ENCODE measurements around the gene CACNA1C.

The CACNA1C gene

GRCh38 chr12:2052826-2053678 lies at the start of gene CACNA1C:
CACNA1C (plus strand) TSS chr12:2052987; CDS start chr12:2053563, 576 bp downstream.
- DNase-seq = peak; percentile 62

GRCh38 chr12:2003676-2004112 lies 49.1 kb upstream of the CACNA1C start:
- no peak for DNase-seq

DNA sequence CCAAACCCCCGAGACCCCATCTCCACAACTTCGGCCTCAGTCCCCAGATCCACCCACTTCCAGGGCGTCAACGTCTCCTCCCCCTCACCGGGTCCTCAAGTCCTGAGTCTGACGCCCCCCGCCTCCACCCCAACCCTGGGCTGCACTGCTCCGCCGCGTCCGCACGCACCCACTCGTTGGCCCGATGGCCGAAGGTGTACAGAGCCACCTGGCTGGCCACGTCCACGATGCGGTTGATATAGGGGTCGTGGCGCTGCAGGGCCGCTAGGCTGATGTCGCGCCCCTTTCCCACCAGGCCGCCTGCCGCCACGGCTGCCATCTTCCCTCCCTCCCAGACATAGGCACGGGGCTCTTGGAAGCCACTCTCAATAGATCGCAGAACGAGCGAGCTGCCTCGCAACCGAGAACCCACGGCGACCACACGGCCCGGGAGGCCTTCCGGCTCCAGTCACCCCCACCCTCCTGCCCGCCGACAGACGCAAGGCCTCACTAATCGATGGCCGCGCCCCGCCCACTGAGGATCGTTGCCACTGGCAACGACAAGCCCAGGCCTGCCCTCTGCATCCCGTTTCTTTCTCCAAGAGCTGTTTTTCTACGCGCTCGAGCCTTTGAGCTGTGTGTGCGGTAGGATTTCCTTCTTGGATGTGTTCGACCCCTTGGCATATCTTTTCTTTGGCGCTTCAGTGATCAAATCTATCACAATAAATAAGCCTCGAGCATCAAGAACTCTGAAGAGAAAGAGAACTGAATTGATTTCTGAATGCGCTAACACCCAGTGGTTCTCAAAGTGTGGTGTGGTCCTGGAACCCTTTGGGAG lies 48.5 kb upstream of the CACNA1C start, which contains the start of gene DCP1B:
Gene DCP1B, minus strand, starts transcription at position 345 of the 817 bp plus-strand sequence. Its CDS starts 26 bp downstream, at position 319.
- peak; percentile 97 for DNase-seq

GRCh38 chr12:2008677-2009076 lies 44.1 kb upstream of the CACNA1C start:
- DNase-seq = no peak

DNA sequence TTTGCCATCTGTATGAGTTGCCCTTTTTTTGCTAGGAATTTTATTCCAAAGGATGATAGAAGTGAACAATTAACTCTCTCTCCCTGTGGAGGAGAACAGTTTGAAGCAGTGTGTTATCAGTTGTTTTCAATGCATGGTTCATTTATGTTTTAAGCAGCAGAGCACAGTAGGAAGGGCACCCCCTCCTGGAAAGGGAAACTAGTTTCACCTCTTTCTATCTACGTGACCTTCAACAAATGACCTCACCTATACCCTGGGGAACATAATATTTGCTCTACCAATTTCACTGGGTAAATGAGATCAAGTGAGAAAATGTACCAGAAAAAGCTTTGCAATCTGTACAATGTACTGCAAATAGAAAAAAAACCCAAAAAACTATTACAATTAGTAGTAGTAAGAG lies 43.2 kb upstream of the CACNA1C start:
- peak; percentile 12 for DNase-seq

- DNase-seq = peak; percentile 72
Measured at GRCh38 chr12:2011643-2012607, 40.9 kb upstream of the CACNA1C start.

DNA sequence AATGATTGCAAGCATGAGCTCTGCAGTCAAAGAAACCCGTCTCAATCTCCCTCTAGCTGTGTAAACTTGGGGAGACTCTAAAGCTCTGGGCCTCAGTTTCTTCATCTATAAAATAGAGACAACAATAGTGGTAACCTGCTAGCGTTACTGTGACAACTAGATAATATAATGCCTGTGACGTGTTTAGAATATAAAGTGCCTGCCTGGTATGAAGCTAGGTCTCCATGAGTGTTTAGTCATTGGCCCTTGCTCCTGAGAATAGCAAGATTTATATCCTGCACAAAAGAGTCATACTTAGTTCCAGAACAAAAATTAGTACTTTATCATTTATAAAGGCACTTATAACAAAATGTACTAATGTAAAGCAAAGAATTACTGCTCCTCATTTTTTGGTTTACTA lies 39.7 kb upstream of the CACNA1C start:
- no peak for DNase-seq

DNA sequence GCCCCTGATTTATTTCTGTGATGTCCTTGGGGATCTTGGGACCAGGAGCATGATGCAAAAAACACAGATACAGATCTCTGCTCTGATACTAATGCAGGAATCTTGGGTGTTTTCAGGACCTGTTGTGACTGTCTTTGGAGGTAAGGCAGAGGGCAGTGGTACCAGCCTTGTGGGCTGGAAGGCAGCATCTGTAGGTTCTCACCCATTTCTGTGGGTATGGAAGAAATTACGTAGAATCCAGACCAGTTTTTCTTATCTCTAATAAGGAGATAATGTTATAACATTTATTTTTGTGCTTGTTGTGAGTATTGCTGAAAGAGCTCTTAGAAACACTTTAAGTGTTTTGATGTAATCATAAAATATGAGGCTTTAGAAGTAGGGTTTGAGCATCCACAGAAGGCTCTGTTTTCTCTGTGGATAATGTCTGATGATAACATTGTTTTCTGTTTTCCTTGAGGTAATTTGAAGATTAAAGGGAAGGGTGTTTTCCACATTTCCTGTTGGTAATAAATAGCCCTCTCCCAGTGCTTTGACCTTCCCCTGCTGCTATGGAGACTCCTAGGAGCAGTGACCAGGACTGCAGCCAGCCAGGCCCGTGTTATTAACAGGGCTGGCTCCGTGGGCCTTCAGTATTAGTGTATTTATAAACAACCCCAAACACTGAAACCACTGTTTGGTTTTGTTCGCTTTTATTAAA lies 39.1 kb upstream of the CACNA1C start:
- peak; percentile 21 for DNase-seq

GRCh38 chr12:2014231-2014630 lies 38.6 kb upstream of the CACNA1C start:
- DNase-seq = no peak

DNA sequence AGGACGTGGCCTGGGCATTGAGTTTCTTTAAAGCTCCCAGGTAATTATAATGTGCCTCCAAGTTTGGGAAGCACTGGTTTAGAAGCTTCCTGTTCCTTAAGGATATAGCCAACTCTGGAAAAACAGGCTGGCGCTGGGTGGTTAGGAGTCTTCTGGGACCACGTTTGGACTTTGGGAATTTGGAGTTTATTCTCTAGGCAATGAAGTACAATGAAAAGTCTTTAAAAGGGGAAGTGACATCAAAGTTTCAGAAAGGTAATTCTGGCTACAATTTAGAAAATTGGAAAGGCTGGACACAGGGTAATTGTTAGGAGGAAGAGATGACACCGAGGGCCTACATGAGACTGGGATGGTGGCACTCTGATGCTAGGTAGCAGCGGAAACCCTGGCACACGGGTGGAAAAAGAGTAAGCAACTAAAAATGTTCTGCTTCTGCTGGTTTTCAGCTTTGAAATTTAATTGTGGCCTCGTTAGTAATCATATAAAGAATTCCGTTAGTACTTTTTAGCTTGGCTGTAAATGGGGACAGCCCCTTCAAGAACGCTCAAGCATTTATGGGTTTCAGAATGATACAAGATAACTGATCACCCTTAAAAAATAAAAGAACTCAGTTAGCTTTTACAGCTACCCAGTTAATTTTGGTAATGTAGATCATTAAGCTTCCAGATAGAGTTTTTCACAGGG lies 35.8 kb upstream of the CACNA1C start:
- no peak for DNase-seq

DNA sequence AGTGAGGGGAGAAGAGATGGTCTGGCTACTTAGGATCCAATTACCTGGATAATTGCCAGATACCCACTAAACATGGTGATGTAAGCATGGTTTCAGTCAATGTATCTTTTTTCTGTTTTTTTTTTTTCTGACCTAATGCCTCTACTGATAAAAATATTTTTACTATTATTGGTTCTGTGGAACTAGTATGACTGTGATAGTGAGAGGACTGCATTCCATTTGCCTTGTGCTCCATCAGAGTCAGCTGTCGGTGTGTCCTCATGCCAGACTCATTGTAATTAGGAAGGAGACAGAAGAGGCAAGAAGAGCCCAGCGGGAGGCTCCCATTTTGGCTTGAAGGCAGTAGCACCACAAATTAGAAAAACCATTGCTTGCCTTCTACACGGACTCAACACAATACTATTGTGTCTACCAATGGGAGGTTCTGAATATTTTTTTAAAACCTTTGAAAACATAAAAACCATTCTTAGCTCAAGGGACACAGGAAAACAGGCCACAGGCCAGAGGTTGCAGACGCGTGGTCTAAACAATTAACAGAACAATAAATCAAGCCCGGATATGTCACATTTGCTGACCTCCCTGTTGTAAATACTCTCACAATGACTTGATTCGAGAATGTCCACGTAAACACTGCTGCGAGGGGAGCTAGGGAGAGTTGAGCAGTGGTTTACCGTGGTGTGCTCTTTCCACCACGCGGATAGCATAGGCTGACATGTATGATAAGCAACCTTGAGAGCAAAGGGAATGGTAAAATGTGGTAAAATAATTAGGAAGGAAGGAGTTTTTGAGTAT lies 35.0 kb upstream of the CACNA1C start:
- DNase-seq = no peak

- no peak for DNase-seq
Measured at GRCh38 chr12:2018391-2018790, 34.4 kb upstream of the CACNA1C start.

DNA sequence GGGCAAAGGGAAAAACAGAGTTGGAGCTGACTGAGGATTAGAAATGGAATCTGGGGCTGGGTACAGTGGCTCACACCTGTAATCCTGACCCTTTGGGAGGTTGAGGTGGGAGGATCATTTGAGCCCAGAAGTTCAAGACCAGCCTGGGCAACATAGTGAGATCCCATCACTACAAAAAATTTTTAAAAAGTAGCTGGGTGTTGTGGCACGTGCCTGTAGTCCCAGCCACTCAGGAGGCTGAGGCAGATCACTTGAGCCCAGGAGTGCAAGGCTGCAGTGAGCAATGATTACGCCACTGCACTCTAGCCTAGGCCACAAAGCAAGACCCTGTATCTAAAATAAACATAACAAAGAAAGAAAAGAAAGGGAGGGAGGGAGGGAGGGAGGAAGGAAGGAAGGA lies 33.7 kb upstream of the CACNA1C start:
- no peak for DNase-seq

DNA sequence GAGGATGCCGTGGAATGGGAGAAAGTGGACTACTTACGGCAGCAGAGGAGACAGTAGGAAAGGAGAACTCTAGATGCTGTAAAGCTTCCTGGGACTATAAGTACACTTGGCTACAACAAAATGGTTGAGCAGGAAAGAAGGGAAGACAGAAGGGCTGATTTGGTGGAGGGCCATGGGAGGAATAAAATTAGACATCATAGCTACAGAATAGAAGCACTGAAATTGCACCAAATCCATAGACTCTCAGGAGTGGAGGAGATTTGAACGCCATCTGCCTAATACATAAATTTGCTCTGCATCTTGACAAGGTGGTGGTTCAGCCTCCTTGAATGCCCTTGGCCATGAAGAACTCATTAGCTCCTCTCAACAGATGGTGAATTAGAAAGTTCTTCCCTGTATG lies 32.3 kb upstream of the CACNA1C start:
- no peak for DNase-seq

DNA sequence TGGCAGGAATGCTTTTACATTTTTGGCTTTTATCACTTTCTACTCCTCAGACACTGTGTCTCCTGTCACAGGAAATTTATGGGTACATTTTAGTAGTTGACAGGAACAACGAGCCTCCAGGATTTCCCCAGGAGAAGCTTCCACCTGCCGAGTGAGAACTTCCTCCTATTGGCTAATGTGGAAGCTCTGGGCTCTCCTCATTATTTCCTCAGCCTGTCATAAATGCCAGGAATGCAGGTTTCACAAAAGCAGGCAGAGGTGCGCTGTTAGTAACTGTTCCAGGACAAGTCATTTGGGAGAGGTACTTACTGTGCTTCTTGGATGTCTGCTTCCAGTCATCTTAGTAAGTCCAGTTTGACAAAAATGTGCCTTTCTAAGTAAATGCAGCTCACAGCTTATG lies 29.4 kb upstream of the CACNA1C start:
- DNase-seq = peak; percentile 12

DNA sequence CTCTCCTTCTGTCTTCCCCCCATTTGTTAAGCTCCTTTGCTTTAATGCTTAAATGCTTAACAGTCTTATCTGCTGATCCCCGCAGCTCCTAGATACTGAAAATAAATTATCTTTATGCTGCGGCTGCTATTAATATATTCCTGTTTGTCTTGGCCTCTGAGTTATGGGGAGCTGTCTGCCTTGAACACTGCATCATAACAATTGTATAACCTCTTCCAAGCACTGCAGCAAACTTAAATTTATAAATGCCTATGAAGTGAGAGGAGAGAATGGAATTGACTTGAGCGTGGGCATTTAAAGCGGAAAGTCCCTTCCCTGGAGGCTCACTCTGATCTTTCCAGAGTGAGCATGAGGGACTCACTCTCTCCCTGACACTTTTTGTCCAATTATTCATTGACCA lies 25.4 kb upstream of the CACNA1C start:
- no peak for DNase-seq

DNA sequence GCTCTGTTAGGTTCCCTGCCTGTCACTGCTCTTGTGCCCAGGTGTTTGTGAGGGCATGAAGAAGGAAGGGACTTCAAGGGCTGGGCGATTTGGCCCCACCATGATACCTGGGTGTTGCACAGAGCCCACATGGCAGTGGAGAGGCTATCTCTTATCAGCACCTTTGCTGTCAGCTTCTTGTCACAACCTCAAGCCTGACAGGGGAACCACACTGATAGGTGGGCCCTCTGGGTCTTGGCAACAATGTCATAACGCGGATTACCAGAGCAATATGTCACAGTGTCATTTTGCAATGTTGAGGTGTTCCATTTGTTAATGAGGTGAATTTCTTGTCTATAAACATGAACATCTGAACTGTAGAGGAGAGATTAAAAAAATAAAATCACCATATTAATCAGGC lies 22.9 kb upstream of the CACNA1C start:
- no peak for DNase-seq

DNA sequence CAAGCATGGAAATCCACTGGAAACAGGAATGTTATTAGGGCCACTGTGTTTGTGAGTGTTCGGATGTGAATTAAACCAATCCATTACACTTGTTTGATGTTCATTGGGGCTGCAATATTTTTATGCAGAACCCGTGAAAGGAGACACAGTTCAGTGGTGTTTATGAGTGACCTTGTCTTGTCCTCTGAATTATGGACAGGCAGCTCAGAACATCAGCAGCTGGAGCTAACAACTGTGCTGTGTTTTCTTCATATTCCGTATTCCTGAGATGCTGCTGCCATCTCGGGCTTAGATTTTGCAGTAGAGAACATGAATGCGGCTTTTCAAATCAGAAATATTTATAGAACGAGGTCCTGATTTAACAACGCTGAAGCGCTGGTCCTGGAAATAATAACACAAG lies 20.3 kb upstream of the CACNA1C start:
- no peak for DNase-seq

DNA sequence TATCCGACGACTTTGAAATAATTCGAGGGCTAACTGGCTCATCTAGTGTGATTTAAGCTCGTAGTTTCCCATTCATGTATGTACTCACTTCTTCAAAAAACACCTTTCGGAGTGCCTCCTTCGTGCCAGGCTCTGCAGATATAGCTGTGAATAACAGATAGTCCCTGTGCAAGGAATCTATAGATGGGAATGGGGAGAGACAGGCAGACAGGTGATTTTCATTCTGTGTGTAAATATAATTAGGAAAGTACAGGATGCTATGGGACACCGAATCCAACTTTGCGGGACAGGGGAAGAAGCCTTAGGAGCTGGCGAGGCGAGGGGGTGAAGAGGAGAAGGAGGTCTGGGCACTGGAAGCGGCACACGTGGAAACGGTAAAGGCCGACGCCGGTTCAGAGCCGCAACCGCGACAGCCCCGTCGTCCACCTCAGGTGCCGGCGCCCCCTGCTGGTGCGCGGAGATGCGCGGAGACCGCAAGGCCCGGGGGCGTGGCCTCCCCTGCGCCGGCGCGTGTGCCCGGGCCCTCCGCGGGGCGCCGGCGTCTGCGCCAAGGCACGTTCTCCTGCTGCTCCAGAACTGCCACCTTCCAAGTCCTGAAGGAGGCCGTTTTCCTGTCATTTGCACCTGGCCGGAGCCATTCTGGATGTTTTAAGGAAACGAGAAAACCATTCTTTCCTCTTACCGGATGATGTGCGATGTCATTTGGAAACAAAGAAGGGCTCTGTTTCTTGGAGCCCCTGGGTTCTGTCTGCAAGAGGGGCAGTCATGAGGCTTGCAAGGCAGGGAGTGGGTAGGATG lies 18.0 kb upstream of the CACNA1C start:
- peak; percentile 95 for DNase-seq
